ENCODE results near the gene TNFRSF21. TPM values are rescaled to one million over a fixed set of nuclear protein-coding genes. Genes with fewer than 3 reads are reported as not detected.
A peak's percentile ranks its signal among the peaks of the same experiment; 100 is the strongest.

Gene TNFRSF21
- total RNA-seq, 1 experiment from 2014 or later: 106 TPM

- TF ChIP-seq EZH2phosphoT487 (IDR thresholded peaks at IDR 0.05; ENCODE audit: borderline replicate concordance, low read length) (no peak), EZH2 (IDR thresholded peaks at IDR 0.05; ENCODE audit: low read length, unreplicated experiment) (no peak), CTCF (conservative IDR thresholded peaks at IDR 0.05; ENCODE audit: low read depth, low read length) (no peak)
- H3K9me2 ChIP-seq (replicated peaks; ENCODE audit: low read length): no peaks in the 10 kb centered on the region
- peaks cover 26% of the 10 kb centered on the region for H3K36me3 ChIP-seq (ENCODE audit: low read depth, low read length)
- peak overlapping the region; percentile 99 for H3K9ac ChIP-seq (ENCODE audit: low read length)
- ATAC-seq: no peak
- H3K4me2 ChIP-seq (ENCODE audit: low read length): peak overlapping the region; percentile 93
- no peak overlapping the region for H2AFZ ChIP-seq (ENCODE audit: low read length)
- H3K4me1 ChIP-seq (ENCODE audit: insufficient read depth, low read length): peaks cover 47% of the 10 kb centered on the region
- no peaks in the 10 kb centered on the region for H3K9me3 ChIP-seq (ENCODE audit: low read length)
- POLR2A ChIA-PET (ENCODE audit: unreplicated experiment): interaction anchor here (0.7 to 0.9 kb wide), 2 partner anchors 159 to 265 kb away, joined by 5 to 10 read pairs; partner anchors contain the start of gene ADGRF1
- CTCF ChIA-PET: no interaction called here
- no peaks in the 10 kb centered on the region for H3K27me3 ChIP-seq (ENCODE audit: low read length)
- intact Hi-C loops (cut with micrococcal nuclease): loop anchor here (1.0 to 10.0 kb wide), 6 partner anchors 65 to 453 kb away; partner anchors contain the start of gene ADGRF1
- H3K27ac ChIP-seq (ENCODE audit: low read length): peak overlapping the region; percentile 81
- DNase-seq: no peak
- H3K79me2 ChIP-seq (ENCODE audit: low read length): peaks cover 72% of the 10 kb centered on the region
- H4K20me1 ChIP-seq (ENCODE audit: low read length): peaks cover 68% of the 10 kb centered on the region
- peak overlapping the region; percentile 95 for H3K4me3 ChIP-seq (ENCODE audit: low read length)
- TSS peak; percentile 55 for BruUV-seq (replicated peaks)
- H3F3A ChIP-seq (ENCODE audit: low read length, unreplicated experiment): no peaks in the 10 kb centered on the region
Observed at GRCh38 chr6:47307362-47308197, 2.1 kb downstream of the TNFRSF21 start.

GRCh38 chr6:47306887-47307286 is 2.8 kb downstream of the TNFRSF21 start:
- TF ChIP-seq EZH2 (IDR thresholded peaks at IDR 0.05; ENCODE audit: low read length, unreplicated experiment) (no peak), CTCF (conservative IDR thresholded peaks at IDR 0.05; ENCODE audit: low read depth, low read length) (no peak), EZH2phosphoT487 (IDR thresholded peaks at IDR 0.05; ENCODE audit: borderline replicate concordance, low read length) (no peak)
- intact Hi-C loops (cut with micrococcal nuclease): loop anchor here (1.0 to 10.0 kb wide), 6 partner anchors 65 to 452 kb away; partner anchors contain the start of gene ADGRF1
- Histone ChIP-seq H2AFZ (ENCODE audit: low read length) (no peak overlapping the region), H3K4me3 (ENCODE audit: low read length) (peak overlapping the region; percentile 95), H3K36me3 (ENCODE audit: low read depth, low read length) (peaks cover 32% of the 10 kb centered on the region), H3F3A (ENCODE audit: low read length, unreplicated experiment) (no peaks in the 10 kb centered on the region), H3K27me3 (ENCODE audit: low read length) (no peaks in the 10 kb centered on the region), H3K4me2 (ENCODE audit: low read length) (peak overlapping the region; percentile 93), H3K27ac (ENCODE audit: low read length) (no peak overlapping the region), H4K20me1 (ENCODE audit: low read length) (peaks cover 74% of the 10 kb centered on the region), H3K79me2 (ENCODE audit: low read length) (peaks cover 79% of the 10 kb centered on the region), H3K9ac (ENCODE audit: low read length) (peak overlapping the region; percentile 99; the same call in 1 of the 2 replicates), H3K9me3 (ENCODE audit: low read length) (no peaks in the 10 kb centered on the region), H3K9me2 (replicated peaks; ENCODE audit: low read length) (no peaks in the 10 kb centered on the region), H3K4me1 (ENCODE audit: insufficient read depth, low read length) (peaks cover 47% of the 10 kb centered on the region)
- peak; percentile 39 for DNase-seq
- BruUV-seq (replicated peaks): no TSS peak
- ChIA-PET CTCF (no interaction called here), POLR2A (ENCODE audit: unreplicated experiment) (no interaction called here)
- ATAC-seq: no peak

GRCh38 chr6:47303861-47304260 is 5.8 kb downstream of the TNFRSF21 start:
- no peak overlapping the region for H3K27ac ChIP-seq (ENCODE audit: low read length)
- peaks cover 97% of the 10 kb centered on the region for H4K20me1 ChIP-seq (ENCODE audit: low read length)
- H3K27me3 ChIP-seq (ENCODE audit: low read length): no peaks in the 10 kb centered on the region
- CTCF ChIA-PET: no interaction called here
- POLR2A ChIA-PET (ENCODE audit: unreplicated experiment): no interaction called here
- no peaks in the 10 kb centered on the region for H3K9me3 ChIP-seq (ENCODE audit: low read length)
- peak overlapping the region; percentile 93; the same call in 1 of the 2 replicates for H3K4me2 ChIP-seq (ENCODE audit: low read length)
- no peak overlapping the region for H2AFZ ChIP-seq (ENCODE audit: low read length)
- TF ChIP-seq EZH2phosphoT487 (IDR thresholded peaks at IDR 0.05; ENCODE audit: borderline replicate concordance, low read length) (no peak), CTCF (conservative IDR thresholded peaks at IDR 0.05; ENCODE audit: low read depth, low read length) (no peak), EZH2 (IDR thresholded peaks at IDR 0.05; ENCODE audit: low read length, unreplicated experiment) (no peak)
- H3K79me2 ChIP-seq (ENCODE audit: low read length): peaks cover 100% of the 10 kb centered on the region
- H3K36me3 ChIP-seq (ENCODE audit: low read depth, low read length): peaks cover 36% of the 10 kb centered on the region
- H3K4me1 ChIP-seq (ENCODE audit: insufficient read depth, low read length): peaks cover 57% of the 10 kb centered on the region
- no peak for ATAC-seq
- BruUV-seq (replicated peaks): no TSS peak
- no peaks in the 10 kb centered on the region for H3K9me2 ChIP-seq (replicated peaks; ENCODE audit: low read length)
- H3F3A ChIP-seq (ENCODE audit: low read length, unreplicated experiment): no peaks in the 10 kb centered on the region
- no peak overlapping the region for H3K4me3 ChIP-seq (ENCODE audit: low read length)
- no peak for DNase-seq
- intact Hi-C loops (cut with micrococcal nuclease): loop anchor here (10.0 kb wide), 2 partner anchors 139 to 449 kb away; no protein-coding TSS in a partner anchor
- H3K9ac ChIP-seq (ENCODE audit: low read length): no peak overlapping the region
